ENCODE results near the gene FAM20C. TPM values are rescaled to one million over a fixed set of nuclear protein-coding genes. Genes with fewer than 3 reads are reported as not detected.

The FAM20C gene
- total RNA-seq, 1 experiment from 2014 or later = 34.0 TPM

GRCh38 chr7:148932-149790 lies 43.2 kb upstream of the FAM20C start:
- Mint-ChIP-seq H3K27me3 (ENCODE audit: insufficient read depth, unreplicated experiment) (no peaks in the 10 kb centered on the region), H3K4me3 (ENCODE audit: unreplicated experiment) (peak overlapping the region; percentile 88), H3K27ac (ENCODE audit: unreplicated experiment) (peak overlapping the region; percentile 99), H3K4me1 (ENCODE audit: low read depth, unreplicated experiment) (peaks cover 9% of the 10 kb centered on the region), H3K36me3 (ENCODE audit: insufficient read depth, unreplicated experiment) (peaks cover 9% of the 10 kb centered on the region), H3K9me3 (ENCODE audit: unreplicated experiment) (no peaks in the 10 kb centered on the region)
- DNase-seq = peak; percentile 98
- no peaks in the 10 kb centered on the region for H3K9me3 ChIP-seq
- H3K4me3 ChIP-seq (ENCODE audit: low read depth, low read length) = peak overlapping the region; percentile 38
- no peaks in the 10 kb centered on the region for H3K27me3 ChIP-seq (replicated peaks; ENCODE audit: control insufficient read depth, insufficient read depth, low read length)
- H3K4me1 ChIP-seq = peaks cover 15% of the 10 kb centered on the region
- H3K36me3 ChIP-seq (ENCODE audit: control insufficient read depth, insufficient read depth, low read length) = no peaks in the 10 kb centered on the region
- POLR2A ChIA-PET = interaction anchor here (0.6 to 1.0 kb wide), 4 partner anchors 8 to 696 kb away, joined by 3 to 8 read pairs (median 4); partner anchors contain the start of gene FAM20C
- CTCF ChIA-PET = interaction anchor here (0.5 to 1.0 kb wide), 2 partner anchors 85 to 1043 kb away, joined by 3 to 9 read pairs; no protein-coding TSS in a partner anchor
- TF ChIP-seq CTCF (IDR thresholded peaks at IDR 0.05; ENCODE audit: insufficient read depth in 1 of 2, low read depth in 1 of 2, low read length in 1 of 2, severe bottlenecking in 1 of 2, unreplicated experiment in 1 of 2) = no peak
- BruUV-seq (replicated peaks) = no TSS peak
- intact Hi-C loops (cut with micrococcal nuclease; ENCODE audit: unreplicated experiment) = loop anchor here (1.0 kb wide), 2 partner anchors 16 to 43 kb away; partner anchors contain the start of gene FAM20C

- no peaks in the 10 kb centered on the region for H3K9me3 Mint-ChIP-seq (ENCODE audit: unreplicated experiment)
- H3K27ac Mint-ChIP-seq (ENCODE audit: unreplicated experiment) = peak overlapping the region; percentile 99
- peaks cover 15% of the 10 kb centered on the region for H3K4me1 ChIP-seq
- H3K9me3 ChIP-seq = no peaks in the 10 kb centered on the region
- POLR2A ChIA-PET = interaction anchor here (0.6 to 1.0 kb wide), 3 partner anchors 14 to 42 kb away, joined by 3 to 8 read pairs (median 3); partner anchors contain the start of gene FAM20C
- CTCF ChIA-PET = interaction anchor here (0.5 to 1.0 kb wide), 2 partner anchors 86 to 1043 kb away, joined by 3 to 9 read pairs; no protein-coding TSS in a partner anchor
- peak overlapping the region; percentile 88 for H3K4me3 Mint-ChIP-seq (ENCODE audit: unreplicated experiment)
- H3K4me1 Mint-ChIP-seq (ENCODE audit: low read depth, unreplicated experiment) = peaks cover 9% of the 10 kb centered on the region
- TSS peak; percentile 99 for BruUV-seq (replicated peaks)
- H3K27me3 Mint-ChIP-seq (ENCODE audit: insufficient read depth, unreplicated experiment) = no peaks in the 10 kb centered on the region
- H3K36me3 ChIP-seq (ENCODE audit: control insufficient read depth, insufficient read depth, low read length) = no peaks in the 10 kb centered on the region
- peak; percentile 71 to 74 for DNase-seq
- TF ChIP-seq CTCF (IDR thresholded peaks at IDR 0.05; ENCODE audit: insufficient read depth in 1 of 2, low read depth in 1 of 2, low read length in 1 of 2, severe bottlenecking in 1 of 2, unreplicated experiment in 1 of 2) = no peak
- H3K4me3 ChIP-seq (ENCODE audit: low read depth, low read length) = peak overlapping the region; percentile 38
- intact Hi-C loops (cut with micrococcal nuclease; ENCODE audit: unreplicated experiment) = loop anchor here (1.0 kb wide), 3 partner anchors 10 to 42 kb away; partner anchors contain the start of gene FAM20C
- no peaks in the 10 kb centered on the region for H3K27me3 ChIP-seq (replicated peaks; ENCODE audit: control insufficient read depth, insufficient read depth, low read length)
- H3K36me3 Mint-ChIP-seq (ENCODE audit: insufficient read depth, unreplicated experiment) = peaks cover 9% of the 10 kb centered on the region
Measured at GRCh38 chr7:149791-150636, 42.4 kb upstream of the FAM20C start.

GRCh38 chr7:150811-151221 lies 41.6 kb upstream of the FAM20C start:
- Mint-ChIP-seq H3K27ac (ENCODE audit: unreplicated experiment) (peak overlapping the region; percentile 99), H3K9me3 (ENCODE audit: unreplicated experiment) (no peaks in the 10 kb centered on the region), H3K4me1 (ENCODE audit: low read depth, unreplicated experiment) (peaks cover 9% of the 10 kb centered on the region), H3K36me3 (ENCODE audit: insufficient read depth, unreplicated experiment) (peaks cover 9% of the 10 kb centered on the region), H3K27me3 (ENCODE audit: insufficient read depth, unreplicated experiment) (no peaks in the 10 kb centered on the region), H3K4me3 (ENCODE audit: unreplicated experiment) (peak overlapping the region; percentile 88)
- TF ChIP-seq CTCF (IDR thresholded peaks at IDR 0.05; ENCODE audit: insufficient read depth in 1 of 2, low read depth in 1 of 2, low read length in 1 of 2, severe bottlenecking in 1 of 2, unreplicated experiment in 1 of 2) = no peak
- Histone ChIP-seq H3K9me3 (no peaks in the 10 kb centered on the region), H3K36me3 (ENCODE audit: control insufficient read depth, insufficient read depth, low read length) (no peaks in the 10 kb centered on the region), H3K4me3 (ENCODE audit: low read depth, low read length) (no peak overlapping the region), H3K27me3 (replicated peaks; ENCODE audit: control insufficient read depth, insufficient read depth, low read length) (no peaks in the 10 kb centered on the region), H3K4me1 (peaks cover 15% of the 10 kb centered on the region)
- POLR2A ChIA-PET = no interaction called here
- no TSS peak for BruUV-seq (replicated peaks)
- CTCF ChIA-PET = no interaction called here
- peak in 1 of 2 experiments; percentile 45 for DNase-seq
- intact Hi-C loops (cut with micrococcal nuclease; ENCODE audit: unreplicated experiment) = loop anchor here (1.0 kb wide), 1 partner anchor 9 kb away; no protein-coding TSS in a partner anchor

Measured in Caco-2 (cell line).